GM18505 (cell line): ENCODE measurements around the gene R3HDM2.

ENCODE experiments used
- ATAC-seq: cut with Tn5 transposase; IDR thresholded peaks from one replicate; pipeline ENCODE4 v1.9.1; 2021; ENCODE audit not compliant: unreplicated experiment
- POLR2A ChIP-seq: IDR thresholded peaks from 4 replicates; pipeline ENCODE4 v1.6.1; 2011; ENCODE audit warnings: borderline replicate concordance; ENCODE audit not compliant: insufficient read depth, insufficient read length; ENCODE audit errors: extremely low read depth

The R3HDM2 gene

GRCh38 chr12:57462251-57462911 is 31.5 kb upstream of the R3HDM2 start:
- peak; percentile 57 for ATAC-seq
- no peak for TF ChIP-seq POLR2A

DNA sequence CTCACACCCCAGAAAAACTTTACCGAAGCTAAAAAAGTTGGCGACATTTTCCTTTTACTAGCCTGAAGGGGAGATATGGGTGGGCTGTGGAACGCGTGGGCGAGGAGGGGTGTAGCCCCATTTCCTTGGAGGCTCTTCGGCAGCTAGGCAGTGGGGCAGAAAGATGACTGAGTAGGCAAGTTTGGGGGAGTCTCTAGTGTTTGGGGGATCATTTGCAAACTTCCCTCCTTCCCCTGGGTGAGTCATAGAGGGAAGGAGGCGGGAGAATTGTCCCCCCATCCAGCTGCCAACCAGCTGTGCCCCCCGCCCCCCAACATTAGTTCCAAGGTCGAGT is 31.0 kb upstream of the R3HDM2 start:
- no peak for ATAC-seq
- TF ChIP-seq POLR2A: no peak

- TF ChIP-seq POLR2A: no peak
- no peak for ATAC-seq
Measured at GRCh38 chr12:57461276-57461916, 30.6 kb upstream of the R3HDM2 start.

DNA sequence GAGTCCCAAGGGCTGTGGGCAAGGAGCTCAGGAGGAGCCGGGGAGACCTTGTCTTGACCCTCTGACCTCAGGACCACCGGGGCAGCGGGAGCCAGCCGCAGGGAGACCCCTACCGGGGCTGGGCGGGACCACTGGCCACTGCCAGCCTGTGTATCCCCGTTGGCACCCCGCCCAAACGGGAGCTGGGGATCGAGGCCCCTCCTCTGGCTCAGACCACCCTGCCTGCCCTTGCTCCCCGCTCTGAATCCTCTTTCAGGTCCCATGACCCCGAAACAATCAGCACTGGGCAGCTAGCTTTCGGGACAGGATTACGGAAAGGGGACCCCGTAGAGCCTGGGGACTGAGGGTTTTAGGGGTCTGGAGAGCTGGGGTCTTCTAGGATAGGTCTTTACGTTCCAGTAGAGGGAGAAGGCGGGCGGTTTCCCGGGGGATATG is 30.0 kb upstream of the R3HDM2 start:
- no peak for TF ChIP-seq POLR2A
- ATAC-seq: no peak

GRCh38 chr12:57460468-57460784 is 29.6 kb upstream of the R3HDM2 start:
- TF ChIP-seq POLR2A: no peak

GRCh38 chr12:57459750-57460467 is 29.1 kb upstream of the R3HDM2 start, which contains the start of gene GLI1:
GLI1 (plus strand) TSS chr12:57459785; CDS start chr12:57463692, 3,907 bp downstream.
- TF ChIP-seq POLR2A: no peak
- ATAC-seq: no peak

More at GRCh38 chr12:57460468-57460784, 29.6 kb upstream of the R3HDM2 start:
- ATAC-seq: no peak

- TF ChIP-seq POLR2A: peak; percentile 82
- peak; percentile 49 for ATAC-seq
Measured at GRCh38 chr12:57459055-57459749, 28.4 kb upstream of the R3HDM2 start.

GRCh38 chr12:57458665-57459054 is 27.8 kb upstream of the R3HDM2 start:
- no peak for TF ChIP-seq POLR2A
- ATAC-seq: no peak

DNA sequence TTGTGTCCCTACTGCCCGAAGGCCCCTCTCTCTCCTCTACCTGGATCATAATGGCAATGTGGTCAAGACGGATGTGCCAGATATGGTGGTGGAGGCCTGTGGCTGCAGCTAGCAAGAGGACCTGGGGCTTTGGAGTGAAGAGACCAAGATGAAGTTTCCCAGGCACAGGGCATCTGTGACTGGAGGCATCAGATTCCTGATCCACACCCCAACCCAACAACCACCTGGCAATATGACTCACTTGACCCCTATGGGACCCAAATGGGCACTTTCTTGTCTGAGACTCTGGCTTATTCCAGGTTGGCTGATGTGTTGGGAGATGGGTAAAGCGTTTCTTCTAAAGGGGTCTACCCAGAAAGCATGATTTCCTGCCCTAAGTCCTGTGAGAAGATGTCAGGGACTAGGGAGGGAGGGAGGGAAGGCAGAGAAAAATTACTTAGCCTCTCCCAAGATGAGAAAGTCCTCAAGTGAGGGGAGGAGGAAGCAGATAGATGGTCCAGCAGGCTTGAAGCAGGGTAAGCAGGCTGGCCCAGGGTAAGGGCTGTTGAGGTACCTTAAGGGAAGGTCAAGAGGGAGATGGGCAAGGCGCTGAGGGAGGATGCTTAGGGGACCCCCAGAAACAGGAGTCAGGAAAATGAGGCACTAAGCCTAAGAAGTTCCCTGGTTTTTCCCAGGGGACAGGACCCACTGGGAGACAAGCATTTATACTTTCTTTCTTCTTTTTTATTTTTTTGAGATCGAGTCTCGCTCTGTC is 26.1 kb upstream of the R3HDM2 start:
- no peak for TF ChIP-seq POLR2A
- no peak for ATAC-seq

GRCh38 chr12:57456145-57456700 is 25.4 kb upstream of the R3HDM2 start:
- no peak for ATAC-seq
- no peak for TF ChIP-seq POLR2A

DNA sequence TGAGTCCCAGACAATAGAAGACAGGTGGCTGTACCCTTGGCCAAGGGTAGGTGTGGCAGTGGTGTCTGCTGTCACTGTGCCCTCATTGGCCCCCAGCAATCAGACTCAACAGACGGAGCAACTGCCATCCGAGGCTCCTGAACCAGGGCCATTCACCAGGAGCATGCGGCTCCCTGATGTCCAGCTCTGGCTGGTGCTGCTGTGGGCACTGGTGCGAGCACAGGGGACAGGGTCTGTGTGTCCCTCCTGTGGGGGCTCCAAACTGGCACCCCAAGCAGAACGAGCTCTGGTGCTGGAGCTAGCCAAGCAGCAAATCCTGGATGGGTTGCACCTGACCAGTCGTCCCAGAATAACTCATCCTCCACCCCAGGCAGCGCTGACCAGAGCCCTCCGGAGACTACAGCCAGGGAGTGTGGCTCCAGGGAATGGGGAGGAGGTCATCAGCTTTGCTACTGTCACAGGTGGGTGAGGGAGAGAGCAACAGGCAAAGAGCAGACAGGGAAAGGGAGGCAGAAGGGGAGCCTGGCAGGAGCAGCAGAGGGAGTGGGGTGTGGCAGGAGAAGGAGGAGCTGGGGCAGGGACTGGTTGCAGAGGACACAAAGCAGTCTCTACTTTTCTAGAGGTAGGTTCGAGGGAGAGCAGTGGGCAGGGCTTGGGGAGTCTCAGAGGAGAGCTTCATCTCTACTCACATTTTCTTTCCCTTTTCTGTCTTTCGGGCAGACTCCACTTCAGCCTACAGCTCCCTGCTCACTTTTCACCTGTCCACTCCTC is 24.7 kb upstream of the R3HDM2 start:
- no peak for TF ChIP-seq POLR2A
- no peak for ATAC-seq

DNA sequence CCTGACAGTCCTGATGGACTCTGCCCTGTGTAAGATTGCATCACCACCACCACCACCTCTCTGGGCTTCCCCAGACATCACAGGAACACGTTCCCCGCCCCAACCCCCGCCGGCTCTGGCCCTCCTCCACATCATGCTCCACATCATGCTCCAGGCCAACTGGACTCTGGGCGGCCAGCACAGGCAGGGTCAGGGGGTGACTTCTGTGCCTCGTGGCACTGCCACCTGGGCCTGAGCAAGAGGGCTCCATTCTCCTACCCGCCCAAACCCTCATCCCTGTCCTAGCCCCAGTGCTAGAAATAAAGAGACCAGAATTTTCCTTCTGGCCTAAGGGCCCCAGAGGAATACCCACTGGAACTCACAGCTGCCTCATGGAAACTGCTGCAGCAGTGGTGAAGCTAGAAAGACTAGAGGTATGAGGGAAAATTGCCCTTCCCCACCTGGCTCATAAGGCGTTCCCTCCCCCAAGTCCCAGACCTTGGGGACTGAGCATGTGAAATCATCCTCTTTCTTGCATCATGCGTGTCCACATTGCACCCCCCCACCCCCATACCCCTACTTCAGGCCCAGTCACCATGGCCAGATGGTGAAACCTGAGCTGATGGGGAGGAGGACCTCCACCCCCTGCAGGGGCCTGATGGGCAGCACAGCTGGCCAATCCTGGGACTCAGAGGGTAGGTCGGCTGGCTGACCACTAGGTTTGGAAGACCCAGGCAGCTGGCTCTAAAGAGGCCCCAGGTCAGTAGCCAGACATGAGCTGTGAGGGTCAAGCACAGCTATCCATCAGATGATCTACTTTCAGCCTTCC is 23.9 kb upstream of the R3HDM2 start, which contains the start of gene INHBE:
INHBE (plus strand) TSS at position 742 of the 808 bp plus-strand sequence. CDS start 230 bp downstream, outside the sequence.
- no peak for ATAC-seq

DNA sequence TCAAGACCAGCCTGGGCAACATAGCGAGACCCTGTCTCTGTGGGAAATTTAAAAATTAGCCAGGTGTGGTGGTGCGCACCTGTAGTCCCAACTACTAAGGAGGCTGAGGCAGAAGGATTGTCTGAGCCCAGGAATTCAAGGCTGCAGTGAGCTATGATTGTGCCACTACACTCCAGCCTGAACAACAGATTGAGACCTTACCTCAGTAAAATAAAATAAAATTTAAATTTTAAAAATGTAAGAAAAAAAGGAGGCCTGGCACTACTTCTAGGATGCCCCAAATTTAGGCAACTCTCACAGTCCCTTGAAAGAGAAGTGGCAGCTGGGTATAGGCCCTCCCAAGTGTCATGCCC is 23.3 kb upstream of the R3HDM2 start:
- no peak for ATAC-seq
- no peak for TF ChIP-seq POLR2A

More for the DNA sequence above, 23.9 kb upstream of the R3HDM2 start, which contains the start of gene INHBE:
- no peak for TF ChIP-seq POLR2A
